GM12892 (cell line): ENCODE measurements around the gene CACNA2D3.

Experiments used
- POLR2A ChIP-seq: IDR thresholded peaks from 2 replicates; pipeline ENCODE4 v1.6.1; 2011; ENCODE audit warnings: low read depth, low read length, control low read depth
- POLR2AphosphoS5 ChIP-seq: IDR thresholded peaks from 2 replicates; pipeline ENCODE4 v1.6.1; 2011; ENCODE audit warnings: low read depth, low read length, control low read depth

DNA sequence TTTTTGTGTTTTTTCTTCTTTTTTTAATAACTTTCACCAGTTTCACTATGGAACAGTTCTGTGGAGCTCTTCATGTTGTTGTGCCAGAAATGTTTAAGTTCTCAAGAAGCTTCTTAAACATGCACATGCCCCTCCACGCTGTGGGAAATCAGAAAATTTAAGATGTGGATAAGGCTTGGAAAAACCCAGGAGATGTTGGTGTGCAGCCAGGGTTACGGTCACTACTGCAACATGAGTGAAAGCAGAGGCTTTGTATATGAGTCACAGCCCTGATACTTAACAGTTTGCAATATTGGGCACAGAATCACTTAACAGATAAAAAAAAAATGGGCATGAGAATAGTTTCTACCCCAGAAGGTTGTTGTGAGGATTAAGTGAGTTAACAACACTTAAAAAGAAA lies 405.6 kb downstream of the CACNA2D3 start:
- TF ChIP-seq POLR2A (no peak), POLR2AphosphoS5 (no peak)
